HepG2 (cell line): ENCODE measurements around the gene ENDOU. TPM values are rescaled to one million over a fixed set of nuclear protein-coding genes. Genes with fewer than 3 reads are reported as not detected.

ENCODE experiments used
- AGO2 ChIP-seq: fragments of 200-400 bp; formaldehyde crosslinking; optimal IDR thresholded peaks from 2 replicates; pipeline ENCODE3; 2017; ENCODE audit warnings: mild to moderate bottlenecking, low read depth, low read length, moderate library complexity
- CHD4 ChIP-seq: fragments of 200-600 bp; sonication (generic); IDR thresholded peaks from 2 replicates; pipeline ENCODE4 v1.7.0; 2017; ENCODE audit warnings: mild to moderate bottlenecking, low read length, borderline replicate concordance
- CREM ChIP-seq, 2 experiments: sonication (generic) in 1 of 2; formaldehyde crosslinking in 1 of 2; IDR thresholded peaks; 2 replicates each; pipeline versions ENCODE4 v1.4.0 to v1.6.1; 2016 to 2020; ENCODE audit warnings: antibody characterized with exemption in 1 of 2, mild to moderate bottlenecking in 1 of 2, missing genetic modification reagents in 1 of 2
- E2F2 ChIP-seq: sonication (generic); formaldehyde crosslinking; IDR thresholded peaks from 2 replicates; pipeline ENCODE4 v1.4.0; 2020; ENCODE audit warnings: missing genetic modification reagents, borderline replicate concordance
- ETV6 ChIP-seq: sonication (generic); formaldehyde crosslinking; conservative IDR thresholded peaks from 2 replicates; pipeline ENCODE4 v1.4.0; 2020; ENCODE audit warnings: missing genetic modification reagents
- FOXC1 ChIP-seq: sonication (generic); formaldehyde crosslinking; IDR thresholded peaks from 2 replicates; pipeline ENCODE4 v1.8.0; 2022; ENCODE audit warnings: mild to moderate bottlenecking, missing genetic modification reagents, borderline replicate concordance
- GABPA ChIP-seq, 2 experiments: IDR thresholded peaks; 2 replicates each; pipeline ENCODE4 v1.6.1; 2011 to 2016; ENCODE audit warnings: low read depth in 2 of 2, low read length in 1 of 2, missing biosample characterization in 1 of 2, missing genetic modification characterization in 1 of 2
- NFKBIZ ChIP-seq: IDR thresholded peaks from 2 replicates; pipeline ENCODE4 v1.6.1; 2018; ENCODE audit warnings: missing genetic modification reagents, missing compliant biosample characterization
- RBM39 ChIP-seq: fragments of 200-400 bp; formaldehyde crosslinking; IDR thresholded peaks from one replicate; pipeline ENCODE4 v1.6.1; 2018; ENCODE audit warnings: antibody characterized with exemption, mild to moderate bottlenecking, low read depth, low read length; ENCODE audit not compliant: poor library complexity, severe bottlenecking
- TGIF2 ChIP-seq: IDR thresholded peaks from 2 replicates; pipeline ENCODE4 v1.6.1; 2016; ENCODE audit warnings: control low read depth, missing compliant biosample characterization
- ZNF335 ChIP-seq: sonication (generic); formaldehyde crosslinking; IDR thresholded peaks from 2 replicates; pipeline ENCODE4 v1.4.0; 2020; ENCODE audit warnings: missing genetic modification reagents
- ZNF34 ChIP-seq: sonication (generic); formaldehyde crosslinking; IDR thresholded peaks from 2 replicates; pipeline ENCODE4 v1.4.0; 2020; ENCODE audit warnings: mild to moderate bottlenecking, missing genetic modification reagents, borderline replicate concordance
- ZNF446 ChIP-seq: sonication (generic); formaldehyde crosslinking; IDR thresholded peaks from 2 replicates; pipeline ENCODE4 v1.5.0; 2020; ENCODE audit warnings: mild to moderate bottlenecking, missing genetic modification reagents
- ZNF484 ChIP-seq: sonication (generic); formaldehyde crosslinking; IDR thresholded peaks from 2 replicates; pipeline ENCODE4 v1.5.1; 2020; ENCODE audit warnings: mild to moderate bottlenecking, low read depth, missing genetic modification reagents, borderline replicate concordance
- ZNF614 ChIP-seq: IDR thresholded peaks from 2 replicates; pipeline ENCODE4 v1.6.1; 2018; ENCODE audit warnings: missing biosample characterization, missing genetic modification reagents, inconsistent platforms, borderline replicate concordance
- ZNF616 ChIP-seq: sonication (generic); formaldehyde crosslinking; IDR thresholded peaks from 2 replicates; pipeline ENCODE4 v1.5.0; 2020; ENCODE audit warnings: low read depth, mild to moderate bottlenecking, missing genetic modification reagents
- ZNF703 ChIP-seq: sonication (generic); formaldehyde crosslinking; IDR thresholded peaks from 2 replicates; pipeline ENCODE4 v1.5.1; 2020; ENCODE audit warnings: missing genetic modification reagents, mild to moderate bottlenecking, moderate library complexity, borderline replicate concordance
- polyA plus RNA-seq, 8 experiments: library from polyadenylated mRNA; depleted of rRNA in 3 of 8; stranded (reverse) in 7 of 8; unstranded in 1 of 8; fragments of >200 nt; fragmentation: Illumina TruSeq in 4 of 8; extraction: Trizol in 4 of 8; gene quantifications; 2 replicates each; pipeline versions ENCODE4 v1.2.1 to v1.2.3, GENCODE V29; 2011 to 2016; ENCODE audit warnings: low read depth in 4 of 8, missing spikeins in 1 of 8, mixed read lengths in 1 of 8; ENCODE audit not compliant: insufficient read depth in 1 of 8
- total RNA-seq, 5 experiments: library from RNA; depleted of rRNA; stranded (reverse); fragments of >200 nt; fragmentation: Illumina TruSeq; extraction: Trizol; gene quantifications; 2 replicates each; pipeline ENCODE4 v1.2.3, GENCODE V29; 2016; ENCODE audit warnings: low read depth in 1 of 5
- TF ChIP-seq, protein P1 (sequence below), 2 experiments: sonication (generic) in 1 of 2; formaldehyde crosslinking in 1 of 2; IDR thresholded peaks; 2 replicates each; pipeline versions ENCODE4 v1.4.0 to v1.6.1; 2016 to 2020; ENCODE audit warnings: borderline replicate concordance in 1 of 2, low read depth in 1 of 2, mild to moderate bottlenecking in 1 of 2, missing genetic modification reagents in 1 of 2
- TF ChIP-seq, protein P2 (sequence below): sonication (generic); formaldehyde crosslinking; IDR thresholded peaks from 2 replicates; pipeline ENCODE4 v1.5.1; 2020; ENCODE audit warnings: missing genetic modification reagents, mild to moderate bottlenecking, borderline replicate concordance
- TF ChIP-seq, protein P3 (sequence below): IDR thresholded peaks from 2 replicates; pipeline ENCODE4 v1.6.1; 2016; ENCODE audit warnings: mild to moderate bottlenecking

The ENDOU gene
- total and polyA plus RNA-seq, 2 of the 13 experiments (the other 11 are each of a cell fraction or from before 2014, with no cell fraction given): not detected

DNA sequence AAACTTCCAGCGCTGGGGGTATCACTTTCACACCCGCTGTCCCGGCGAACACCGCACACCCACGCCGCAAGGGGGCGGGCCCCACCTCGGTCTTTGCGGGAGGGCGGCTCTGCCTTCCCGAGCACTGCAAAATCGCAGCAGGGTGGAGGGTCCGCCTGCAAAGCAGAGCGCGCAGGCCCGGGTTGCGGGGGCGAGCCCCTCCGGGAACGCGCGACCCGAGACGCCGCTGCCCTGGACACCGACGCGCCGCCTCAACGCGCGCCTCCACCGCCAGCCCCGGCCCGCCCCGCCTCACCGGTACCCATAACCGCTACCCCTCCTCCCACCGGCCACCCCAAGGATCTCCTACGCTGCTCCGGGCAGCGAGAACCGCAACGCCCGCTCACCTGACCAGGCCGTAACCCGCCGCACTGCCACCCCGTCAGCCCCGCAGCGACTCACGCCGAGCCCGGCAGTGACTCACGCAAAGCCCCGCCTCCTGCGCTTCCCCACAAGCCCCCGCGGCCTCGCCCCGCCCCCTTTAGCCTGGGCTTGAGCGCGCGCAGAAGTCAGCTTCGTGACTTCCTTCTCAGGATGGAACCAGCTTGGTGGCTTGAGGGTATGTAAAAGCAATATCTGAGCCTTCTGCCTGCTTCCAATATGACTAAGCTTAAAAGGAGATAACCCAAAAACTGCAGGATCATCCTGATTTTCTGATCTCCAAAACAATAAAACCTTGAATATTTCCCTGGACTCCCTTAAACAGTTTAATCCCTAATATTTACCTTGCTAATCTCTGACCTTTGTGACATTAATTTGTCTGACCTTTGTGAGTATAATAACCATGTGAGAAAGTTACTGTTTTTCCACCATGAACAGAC is 19.5 kb downstream of the ENDOU start, which contains the start of gene RPAP3 (continued):
- TF ChIP-seq FOXC1 (CRISPR knock-in tag): peak; percentile 40; the same call in 1 of the 2 replicates
- TF ChIP-seq CHD4: no peak
- TF ChIP-seq, protein P1, sequence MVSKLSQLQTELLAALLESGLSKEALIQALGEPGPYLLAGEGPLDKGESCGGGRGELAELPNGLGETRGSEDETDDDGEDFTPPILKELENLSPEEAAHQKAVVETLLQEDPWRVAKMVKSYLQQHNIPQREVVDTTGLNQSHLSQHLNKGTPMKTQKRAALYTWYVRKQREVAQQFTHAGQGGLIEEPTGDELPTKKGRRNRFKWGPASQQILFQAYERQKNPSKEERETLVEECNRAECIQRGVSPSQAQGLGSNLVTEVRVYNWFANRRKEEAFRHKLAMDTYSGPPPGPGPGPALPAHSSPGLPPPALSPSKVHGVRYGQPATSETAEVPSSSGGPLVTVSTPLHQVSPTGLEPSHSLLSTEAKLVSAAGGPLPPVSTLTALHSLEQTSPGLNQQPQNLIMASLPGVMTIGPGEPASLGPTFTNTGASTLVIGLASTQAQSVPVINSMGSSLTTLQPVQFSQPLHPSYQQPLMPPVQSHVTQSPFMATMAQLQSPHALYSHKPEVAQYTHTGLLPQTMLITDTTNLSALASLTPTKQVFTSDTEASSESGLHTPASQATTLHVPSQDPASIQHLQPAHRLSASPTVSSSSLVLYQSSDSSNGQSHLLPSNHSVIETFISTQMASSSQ (IDR thresholded peaks at IDR 0.05; ENCODE audit: low read depth): no peak
- TF ChIP-seq, protein P1 (CRISPR knock-in tag; IDR thresholded peaks at IDR 0.05; ENCODE audit: borderline replicate concordance): peak; percentile 62; the same call in 1 of the 2 replicates
- peak; percentile 56; the same call in 1 of the 2 replicates for TF ChIP-seq ZNF446 (CRISPR knock-in tag)
- no peak for TF ChIP-seq ZNF703 (CRISPR knock-in tag)
- no peak for TF ChIP-seq CREM (IDR thresholded peaks at IDR 0.05)
- TF ChIP-seq CREM (CRISPR knock-in tag; IDR thresholded peaks at IDR 0.05): no peak
- peak; percentile 83 for TF ChIP-seq RBM39
- TF ChIP-seq ZNF614: no peak
- TF ChIP-seq NFKBIZ (CRISPR knock-in tag): no peak
- no peak for TF ChIP-seq GABPA (IDR thresholded peaks at IDR 0.05; ENCODE audit: low read depth, low read length)
- TF ChIP-seq GABPA (CRISPR knock-in tag; IDR thresholded peaks at IDR 0.05; ENCODE audit: low read depth): no peak
- peak; percentile 53 for TF ChIP-seq AGO2
- TF ChIP-seq, protein P2, sequence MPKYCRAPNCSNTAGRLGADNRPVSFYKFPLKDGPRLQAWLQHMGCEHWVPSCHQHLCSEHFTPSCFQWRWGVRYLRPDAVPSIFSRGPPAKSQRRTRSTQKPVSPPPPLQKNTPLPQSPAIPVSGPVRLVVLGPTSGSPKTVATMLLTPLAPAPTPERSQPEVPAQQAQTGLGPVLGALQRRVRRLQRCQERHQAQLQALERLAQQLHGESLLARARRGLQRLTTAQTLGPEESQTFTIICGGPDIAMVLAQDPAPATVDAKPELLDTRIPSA (CRISPR knock-in tag): peak; percentile 70; the same call in 1 of the 2 replicates
- TF ChIP-seq ZNF34 (CRISPR knock-in tag): no peak
- no peak for TF ChIP-seq ZNF335 (CRISPR knock-in tag)
- TF ChIP-seq ZNF484 (CRISPR knock-in tag): no peak
- peak; percentile 63; the same call in 1 of the 2 replicates for TF ChIP-seq TGIF2 (CRISPR knock-in tag)
- peak; percentile 61; the same call in 1 of the 2 replicates for TF ChIP-seq ZNF616 (CRISPR knock-in tag)
- TF ChIP-seq, protein P3, sequence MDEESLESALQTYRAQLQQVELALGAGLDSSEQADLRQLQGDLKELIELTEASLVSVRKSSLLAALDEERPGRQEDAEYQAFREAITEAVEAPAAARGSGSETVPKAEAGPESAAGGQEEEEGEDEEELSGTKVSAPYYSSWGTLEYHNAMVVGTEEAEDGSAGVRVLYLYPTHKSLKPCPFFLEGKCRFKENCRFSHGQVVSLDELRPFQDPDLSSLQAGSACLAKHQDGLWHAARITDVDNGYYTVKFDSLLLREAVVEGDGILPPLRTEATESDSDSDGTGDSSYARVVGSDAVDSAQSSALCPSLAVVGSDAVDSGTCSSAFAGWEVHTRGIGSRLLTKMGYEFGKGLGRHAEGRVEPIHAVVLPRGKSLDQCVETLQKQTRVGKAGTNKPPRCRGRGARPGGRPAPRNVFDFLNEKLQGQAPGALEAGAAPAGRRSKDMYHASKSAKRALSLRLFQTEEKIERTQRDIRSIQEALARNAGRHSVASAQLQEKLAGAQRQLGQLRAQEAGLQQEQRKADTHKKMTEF: peak; percentile 78; the same call in 1 of the 2 replicates
- TF ChIP-seq E2F2: no peak
- TF ChIP-seq ETV6 (CRISPR knock-in tag): peak; percentile 83
